HG02981 (cell line): ENCODE data around the gene RAB3C.
"Not testable (repeated sequence)": the region's sequence is repeated elsewhere in the genome, so short reads cannot be mapped to it uniquely, and the experiment has no call there.

Experiments used
- ATAC-seq: cut with Tn5 transposase; IDR thresholded peaks from one replicate; pipeline ENCODE4 v1.9.1; 2021; ENCODE audit warnings: mild to moderate bottlenecking, moderate library complexity; ENCODE audit not compliant: unreplicated experiment

Gene RAB3C

GRCh38 chr5:58582803-58583491, at the start of gene RAB3C:
Gene RAB3C, plus strand, starts transcription at chr5:58583075. Its CDS starts 134 bp downstream, at chr5:58583209.
- ATAC-seq = peak; percentile 100

- ATAC-seq = not testable (repeated sequence)
These were observed 40.9 kb upstream of the RAB3C start for GRCh38 chr5:58541935-58542334.

- ATAC-seq = no peak
These were observed 40.2 kb upstream of the RAB3C start for GRCh38 chr5:58542709-58543108.

- ATAC-seq = no peak
These were observed 39.2 kb upstream of the RAB3C start for GRCh38 chr5:58543723-58544122.

GRCh38 chr5:58544195-58544594, 38.7 kb upstream of the RAB3C start:
- ATAC-seq = no peak

- ATAC-seq = no peak
These were observed 37.9 kb upstream of the RAB3C start for GRCh38 chr5:58544926-58545325.

DNA sequence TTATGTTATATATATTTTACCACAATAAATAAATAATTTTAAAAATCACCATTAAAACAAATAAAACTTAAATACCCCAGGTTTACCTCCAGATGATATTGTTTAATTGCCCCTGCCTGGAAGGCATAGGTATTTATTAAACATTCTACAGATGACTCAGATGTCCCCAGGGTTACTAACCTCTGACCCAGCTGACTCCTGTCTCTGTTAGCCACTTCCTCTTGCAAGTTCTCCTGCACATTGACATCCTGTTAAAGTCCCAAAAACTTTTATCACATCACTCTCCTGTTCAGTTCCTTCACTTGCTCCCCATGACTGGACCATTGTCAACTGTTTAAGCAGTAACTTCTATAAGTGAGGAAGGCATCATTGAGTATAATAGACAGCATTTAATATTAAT, 37.0 kb upstream of the RAB3C start:
- peak; percentile 99 for ATAC-seq

DNA sequence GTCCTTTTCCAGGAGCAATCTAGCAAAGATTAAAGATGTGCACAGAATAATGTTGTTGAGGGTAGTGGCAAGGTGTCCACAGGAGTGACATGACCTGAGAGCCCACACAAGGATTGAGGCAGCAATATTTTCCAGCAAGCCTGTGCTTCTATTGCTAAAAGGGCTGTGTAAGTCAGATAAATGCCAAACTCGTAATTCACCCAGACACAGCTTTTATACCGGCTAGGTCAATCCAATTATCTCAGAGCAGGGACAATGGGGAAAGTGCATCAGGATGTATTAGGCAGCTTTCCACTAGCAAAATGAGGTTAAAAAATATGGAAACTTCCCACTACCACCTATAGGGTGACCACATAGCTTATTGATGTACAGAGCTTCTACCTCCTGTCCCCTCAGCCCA, 34.8 kb upstream of the RAB3C start:
- ATAC-seq = no peak

DNA sequence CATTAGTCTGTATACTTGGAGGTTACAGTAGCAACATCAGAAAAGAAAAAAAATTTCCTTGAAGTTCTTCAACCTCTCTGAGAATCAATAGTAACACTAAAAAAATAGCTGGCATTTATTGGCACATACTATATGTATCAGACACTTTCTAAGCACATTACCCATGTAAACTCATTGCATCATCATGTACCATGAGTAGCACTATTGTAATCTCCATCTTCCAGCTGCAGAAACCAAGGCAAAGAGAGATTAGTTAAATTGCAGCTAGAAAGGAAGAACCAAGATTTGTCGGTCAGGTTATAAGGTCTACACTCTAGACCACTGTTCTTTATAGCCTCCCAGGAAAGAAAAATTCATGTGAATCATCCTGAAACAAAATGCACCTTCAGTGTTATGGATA, 31.4 kb upstream of the RAB3C start:
- ATAC-seq = no peak

- not testable (repeated sequence) for ATAC-seq
These were observed 25.1 kb upstream of the RAB3C start for GRCh38 chr5:58557665-58558338.

DNA sequence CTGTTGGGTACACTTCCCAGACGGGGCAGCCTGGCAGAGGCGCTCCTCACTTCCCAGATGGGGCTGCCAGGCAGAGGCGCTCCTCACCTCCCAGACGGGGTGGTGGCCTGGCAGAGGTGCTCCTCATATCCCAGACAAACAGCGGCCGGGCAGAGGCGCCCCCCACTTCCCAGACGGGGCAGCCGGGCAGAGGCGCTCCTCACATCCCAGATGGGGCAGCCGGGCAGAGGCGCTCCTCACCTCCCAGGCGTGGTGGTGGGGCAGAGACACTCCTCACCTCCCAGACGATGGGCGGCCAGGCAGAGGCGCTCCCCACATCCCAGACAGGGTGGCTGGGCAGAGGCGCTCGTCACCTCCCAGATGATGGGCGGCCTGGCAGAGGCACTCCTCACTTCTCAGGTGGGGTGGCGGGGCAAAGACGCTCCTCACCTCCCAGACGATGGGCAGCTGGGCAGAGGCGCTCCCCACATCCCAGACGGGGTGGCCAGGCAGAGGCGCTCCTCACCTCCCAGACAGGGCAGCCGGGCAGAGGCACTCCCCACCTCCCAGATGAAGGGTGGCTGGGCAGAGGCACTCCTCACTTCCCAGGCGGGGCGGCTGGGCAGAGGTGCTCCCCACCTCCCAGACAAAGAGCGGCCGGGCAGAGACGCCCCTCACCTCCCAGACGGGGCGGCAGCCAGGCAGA, 19.7 kb upstream of the RAB3C start:
- ATAC-seq = not testable (repeated sequence)

- not testable (repeated sequence) for ATAC-seq
These were observed 18.6 kb upstream of the RAB3C start for GRCh38 chr5:58564043-58564832.

DNA sequence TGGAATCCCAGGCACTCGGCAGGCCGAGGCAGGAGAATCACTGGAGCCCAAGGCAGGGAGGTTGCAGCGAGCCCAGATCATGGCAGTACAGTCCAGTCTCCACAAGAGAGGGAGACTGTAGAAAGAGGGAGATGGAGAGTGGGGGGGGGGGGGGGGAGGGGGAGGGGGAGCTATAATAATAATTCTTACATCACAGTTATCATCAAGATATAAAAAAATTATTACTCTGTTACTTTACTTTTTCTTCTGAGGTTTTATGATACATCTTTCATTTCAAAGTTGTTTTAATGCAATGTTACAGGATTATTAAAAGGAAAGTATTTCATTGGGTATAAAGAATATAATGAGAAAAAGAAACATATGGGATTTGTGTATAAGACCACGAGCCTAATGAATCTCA, 17.8 kb upstream of the RAB3C start:
- ATAC-seq = no peak

DNA sequence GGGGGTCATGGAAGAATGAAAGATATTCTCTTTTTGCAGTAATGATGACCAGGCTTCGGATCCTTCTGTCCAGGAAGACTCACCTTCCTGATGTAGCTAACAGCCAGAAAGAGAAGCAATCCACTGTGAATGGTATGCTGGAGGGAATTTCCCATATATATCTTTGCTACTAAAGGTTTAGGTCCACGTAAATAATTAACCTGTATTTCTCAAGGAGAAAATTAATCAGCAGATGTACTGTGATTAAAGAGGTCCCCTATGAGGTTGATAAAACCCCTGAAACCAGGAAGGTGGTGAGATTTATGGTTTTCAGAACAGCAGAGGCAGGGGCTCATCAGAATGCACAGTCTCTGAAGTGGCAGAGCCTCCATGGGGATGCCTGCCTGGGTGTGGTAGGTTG, 11.4 kb upstream of the RAB3C start:
- ATAC-seq = no peak

DNA sequence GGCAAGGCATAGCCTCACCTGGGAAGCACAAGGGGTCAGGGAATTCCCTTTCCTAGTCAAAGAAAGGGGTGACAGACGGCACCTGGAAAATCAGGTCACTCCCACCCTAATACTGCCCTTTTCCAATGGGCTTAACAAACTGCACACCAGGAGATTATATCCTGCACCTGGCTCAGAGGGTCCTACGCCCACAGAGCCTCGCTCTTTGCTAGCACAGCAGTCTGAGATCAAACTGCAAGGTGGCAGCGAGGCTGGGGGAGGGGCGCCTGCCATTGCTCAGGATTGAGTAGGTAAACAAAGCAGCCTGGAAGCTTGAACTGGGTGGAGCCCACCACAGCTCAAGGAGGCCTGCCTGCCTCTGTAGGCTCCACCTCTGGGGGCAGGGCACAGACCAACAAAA, 9.9 kb upstream of the RAB3C start:
- ATAC-seq = not testable (repeated sequence)

DNA sequence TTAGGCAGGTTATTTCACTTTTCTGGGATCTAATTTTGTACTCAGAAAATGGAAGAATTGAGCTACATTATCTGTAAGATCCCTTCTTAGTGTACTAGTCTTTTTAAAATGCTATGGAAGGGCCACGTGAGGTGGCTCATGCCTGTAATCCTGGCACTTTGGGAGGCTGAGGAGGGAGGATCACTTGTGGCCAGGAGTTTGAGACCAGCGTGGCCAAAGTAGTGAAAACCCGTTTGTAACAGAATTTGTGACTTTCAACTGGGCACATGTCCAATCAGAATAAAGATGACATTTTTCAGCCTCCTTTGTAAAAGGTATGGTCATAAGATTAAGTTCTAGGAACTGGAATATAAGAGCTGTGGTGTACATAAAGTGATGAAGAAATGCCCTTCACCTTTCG, 3.1 kb upstream of the RAB3C start:
- no peak for ATAC-seq

DNA sequence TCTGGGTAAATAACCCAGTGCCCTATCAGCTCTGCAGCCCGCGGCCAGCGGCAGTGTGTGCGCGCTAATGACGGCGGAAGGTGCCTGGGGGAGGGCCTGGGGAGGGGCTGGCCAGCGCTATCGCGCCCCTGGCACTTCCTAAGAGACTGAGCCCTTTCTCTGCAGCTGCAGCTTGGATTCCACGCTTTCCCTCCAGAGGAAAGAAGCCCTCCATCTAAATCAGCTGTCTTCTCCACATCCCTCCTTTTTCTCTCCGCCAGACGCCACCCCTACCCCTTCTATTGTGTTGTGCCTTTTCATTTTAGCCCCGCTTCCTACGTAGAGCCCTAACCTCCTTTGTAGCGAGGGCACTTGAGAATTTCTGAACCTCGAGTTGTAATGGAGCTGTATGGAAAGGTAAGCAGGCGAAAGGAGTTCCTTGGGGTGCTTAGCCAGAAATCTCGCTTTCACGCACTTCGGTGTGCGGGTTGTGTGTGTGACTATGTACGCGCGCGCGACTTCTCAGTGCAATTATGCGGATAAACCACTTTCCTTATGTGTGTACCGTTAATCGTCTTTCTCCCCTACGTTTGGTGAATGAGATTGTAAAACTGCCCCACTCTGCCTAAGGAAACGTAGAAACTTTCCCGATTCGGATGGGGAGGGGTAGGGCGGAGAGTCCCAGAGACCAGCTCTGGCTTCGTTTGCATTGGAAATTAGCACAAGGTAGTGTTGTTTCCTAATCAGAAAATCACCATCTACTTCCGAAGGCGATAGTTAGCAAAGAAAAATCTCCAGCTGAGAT, 664 bp upstream of the RAB3C start:
- ATAC-seq = peak; percentile 10

GRCh38 chr5:58595952-58596351, 13.1 kb downstream of the RAB3C start:
- no peak for ATAC-seq

DNA sequence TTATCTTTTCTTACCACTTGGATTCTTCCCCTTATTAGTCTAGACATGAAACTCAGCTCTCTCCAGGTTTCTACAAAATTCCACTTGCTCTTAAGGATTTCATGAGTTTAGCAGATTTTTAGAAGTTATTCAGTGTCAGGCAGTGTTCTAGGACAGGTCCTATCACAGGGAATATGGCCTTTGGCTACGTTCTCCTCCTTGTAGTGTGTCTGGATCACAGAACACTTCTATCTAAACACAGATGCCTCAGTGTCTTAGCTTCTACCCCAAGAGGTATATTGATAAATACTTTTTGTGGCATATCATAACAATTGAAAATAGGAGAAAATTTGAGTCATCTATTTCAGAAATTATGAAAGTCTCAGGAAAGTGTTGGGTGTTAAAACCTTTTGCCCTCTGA, 15.6 kb downstream of the RAB3C start:
- no peak for ATAC-seq

GRCh38 chr5:58599217-58599616, 16.3 kb downstream of the RAB3C start:
- ATAC-seq = no peak
